ENCODE data around the gene CDK19. TPM values are rescaled to one million over a fixed set of nuclear protein-coding genes. Genes with fewer than 3 reads are reported as not detected.

The CDK19 gene
- total RNA-seq, 2 experiments from 2014 or later, result 21.6 to 26.2 TPM

DNA sequence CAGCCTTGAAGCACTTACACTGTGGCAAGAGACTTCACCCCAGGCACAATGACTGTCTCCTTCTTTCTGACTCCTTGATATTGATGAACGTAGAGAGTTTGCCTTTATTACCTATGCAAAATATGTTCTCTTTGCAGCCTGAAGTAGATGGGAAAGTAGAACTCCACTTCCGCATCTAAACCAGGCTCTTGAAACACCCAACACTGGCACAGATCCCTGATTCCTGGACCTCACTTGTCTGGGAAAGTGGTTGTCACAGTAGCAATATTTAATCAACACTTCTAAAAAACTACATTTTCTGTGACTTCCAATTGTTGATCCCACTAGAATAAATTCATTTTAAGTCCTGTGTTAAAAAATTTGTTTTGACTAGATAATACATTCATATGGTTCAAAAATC lies 143.1 kb downstream of the CDK19 start:
- no peak overlapping the region for H3K27ac Mint-ChIP-seq
- no peaks in the 10 kb centered on the region for H3K4me1 Mint-ChIP-seq (ENCODE audit: low read depth)
- H3K36me3 Mint-ChIP-seq (ENCODE audit: low read depth), result no peaks in the 10 kb centered on the region
- ATAC-seq (no peak), DNase-seq (no peak)
- no peak overlapping the region for H3K4me3 Mint-ChIP-seq
- ChIA-PET POLR2A (no interaction called here), CTCF (no interaction called here)
- no peaks in the 10 kb centered on the region for H3K9me3 Mint-ChIP-seq (ENCODE audit: insufficient read depth)
- no peaks in the 10 kb centered on the region for H3K27me3 Mint-ChIP-seq (ENCODE audit: low read depth)

DNA sequence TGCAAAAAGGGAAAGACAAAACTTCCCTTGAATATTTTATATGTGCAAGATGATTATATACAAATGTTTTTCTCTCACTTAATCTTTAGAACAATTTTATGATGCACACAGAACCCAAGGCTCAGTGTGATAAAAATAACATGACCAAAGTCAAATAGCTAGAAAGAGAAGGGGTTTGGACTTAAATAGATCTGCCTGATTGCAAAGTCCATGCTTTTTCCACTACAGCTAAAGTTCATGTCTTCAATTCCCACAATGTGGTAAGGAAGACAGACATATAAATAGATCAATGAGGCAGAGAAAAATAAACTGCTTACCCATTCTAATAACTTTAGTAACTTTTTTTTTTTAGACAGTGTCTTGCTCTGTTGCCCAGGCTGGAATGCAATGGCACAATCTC lies 143.8 kb downstream of the CDK19 start:
- Mint-ChIP-seq H3K4me3 (no peak overlapping the region), H3K27me3 (ENCODE audit: low read depth) (no peaks in the 10 kb centered on the region), H3K27ac (no peak overlapping the region), H3K9me3 (ENCODE audit: insufficient read depth) (no peaks in the 10 kb centered on the region), H3K4me1 (ENCODE audit: low read depth) (no peaks in the 10 kb centered on the region), H3K36me3 (ENCODE audit: low read depth) (peaks cover 1% of the 10 kb centered on the region)
- no peak for DNase-seq
- ATAC-seq, result no peak
- POLR2A ChIA-PET, result no interaction called here
- CTCF ChIA-PET, result interaction anchor here (0.8 kb wide), 1 partner anchor 11 kb away, joined by 3 read pairs; no protein-coding TSS in a partner anchor

DNA sequence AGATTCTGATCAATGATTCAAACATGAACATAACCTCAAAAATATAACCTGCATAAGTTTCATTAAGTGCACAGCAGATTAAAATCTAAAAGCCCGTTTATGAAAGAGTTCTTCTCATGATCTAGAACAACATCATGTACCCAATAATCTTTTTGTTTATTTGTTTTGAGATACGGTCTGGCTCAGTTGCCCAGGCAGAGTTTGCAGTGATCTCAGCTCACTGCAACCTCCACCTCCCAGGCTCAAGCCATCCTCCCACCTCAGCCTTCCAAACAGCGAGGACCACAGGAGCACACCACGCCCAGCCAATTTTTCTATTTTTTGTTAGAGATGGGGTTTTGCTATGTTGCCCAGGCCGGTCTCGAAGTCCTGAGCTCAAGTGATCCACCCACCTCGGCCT lies 149.7 kb downstream of the CDK19 start:
- DNase-seq (no peak), ATAC-seq (no peak)
- Mint-ChIP-seq H3K4me3 (no peak overlapping the region), H3K9me3 (ENCODE audit: insufficient read depth) (no peaks in the 10 kb centered on the region), H3K36me3 (ENCODE audit: low read depth) (peaks cover 7% of the 10 kb centered on the region), H3K27ac (no peak overlapping the region), H3K27me3 (ENCODE audit: low read depth) (no peaks in the 10 kb centered on the region), H3K4me1 (ENCODE audit: low read depth) (no peaks in the 10 kb centered on the region)
- CTCF ChIA-PET, result interaction anchor here (1.0 kb wide), 1 partner anchor 279 kb away, joined by 3 read pairs; no protein-coding TSS in a partner anchor
- POLR2A ChIA-PET, result no interaction called here

DNA sequence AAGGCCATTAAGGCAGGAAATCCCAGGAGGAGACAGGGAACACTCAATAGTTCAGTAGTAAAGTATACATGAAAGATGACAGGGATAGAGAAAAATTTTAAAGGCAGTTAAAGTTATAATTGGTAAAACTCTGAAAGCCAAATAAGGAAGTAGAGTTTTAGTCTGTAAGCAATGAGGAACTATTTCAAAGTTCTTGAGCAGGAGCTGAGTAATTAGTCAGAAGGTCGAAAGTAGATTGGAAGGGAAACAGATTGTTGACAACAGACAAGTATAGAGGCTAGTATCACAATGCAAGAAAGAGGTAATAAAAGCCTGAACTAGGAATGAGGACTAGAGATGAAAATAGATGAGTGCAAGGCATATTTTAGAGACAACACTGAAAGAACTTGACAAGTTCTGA lies 150.3 kb downstream of the CDK19 start:
- Mint-ChIP-seq H3K36me3 (ENCODE audit: low read depth) (peaks cover 8% of the 10 kb centered on the region), H3K4me3 (no peak overlapping the region), H3K9me3 (ENCODE audit: insufficient read depth) (no peaks in the 10 kb centered on the region), H3K4me1 (ENCODE audit: low read depth) (no peaks in the 10 kb centered on the region), H3K27ac (no peak overlapping the region), H3K27me3 (ENCODE audit: low read depth) (no peaks in the 10 kb centered on the region)
- DNase-seq (no peak), ATAC-seq (no peak)
- POLR2A ChIA-PET, result no interaction called here
- CTCF ChIA-PET, result interaction anchor here (1.0 kb wide), 1 partner anchor 279 kb away, joined by 3 read pairs; no protein-coding TSS in a partner anchor

DNA sequence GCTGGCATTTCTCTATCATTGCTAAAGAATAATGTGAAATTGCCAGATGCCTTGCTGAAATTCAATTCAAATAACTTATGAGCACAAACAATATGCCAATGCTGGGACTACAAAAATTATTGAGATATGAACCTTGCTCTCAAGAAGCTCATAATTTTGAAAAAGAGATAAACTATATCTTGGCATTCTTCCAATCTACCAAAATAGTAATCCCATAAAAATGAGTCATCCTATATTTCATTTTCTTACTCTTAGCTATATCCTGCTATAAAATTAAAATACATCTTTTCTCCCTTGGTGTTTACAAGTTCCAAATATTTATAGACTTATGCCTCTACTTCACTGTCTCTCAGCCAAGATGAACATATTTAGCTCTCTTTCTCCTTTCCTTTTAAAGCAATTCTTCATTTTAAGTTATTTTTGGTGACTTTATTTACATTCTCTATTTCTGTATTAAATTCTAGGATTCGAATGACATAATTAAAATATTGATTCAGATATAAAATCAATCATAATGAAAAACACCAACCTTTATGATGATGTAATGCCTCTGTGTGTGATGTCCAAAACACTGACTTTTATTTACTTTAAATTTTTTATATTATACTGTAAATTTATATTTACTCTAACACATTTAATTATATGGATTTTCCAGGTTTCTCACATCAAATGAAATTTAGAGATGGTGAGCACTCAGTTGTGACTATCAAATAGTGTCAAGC lies 152.6 kb downstream of the CDK19 start:
- ATAC-seq (no peak), DNase-seq (no peak)
- Mint-ChIP-seq H3K27ac (no peak overlapping the region), H3K36me3 (ENCODE audit: low read depth) (peaks cover 10% of the 10 kb centered on the region), H3K4me1 (ENCODE audit: low read depth) (no peaks in the 10 kb centered on the region), H3K27me3 (ENCODE audit: low read depth) (no peaks in the 10 kb centered on the region), H3K4me3 (no peak overlapping the region), H3K9me3 (ENCODE audit: insufficient read depth) (no peaks in the 10 kb centered on the region)
- ChIA-PET CTCF (interaction anchor here (2.3 kb wide), 1 partner anchor 10 kb away, joined by 4 read pairs; no protein-coding TSS in a partner anchor), POLR2A (no interaction called here)

DNA sequence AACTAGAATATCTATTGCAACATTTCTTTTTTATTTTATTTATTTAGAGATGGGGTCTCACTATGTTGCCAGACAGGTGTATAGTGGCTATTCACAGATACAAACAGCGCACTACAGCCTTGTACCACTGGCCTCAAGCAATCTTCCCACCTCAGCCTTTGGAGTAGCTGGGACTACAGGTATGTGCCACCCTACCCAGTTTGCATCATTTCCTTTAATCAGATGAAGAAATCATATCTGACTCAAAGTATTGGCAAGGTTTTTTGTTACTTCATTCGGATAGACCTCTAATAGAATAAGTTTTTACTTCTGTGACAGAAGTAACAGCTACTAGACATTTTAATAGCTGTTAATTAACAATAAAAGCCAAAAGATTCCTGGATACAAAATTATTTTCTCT lies 153.9 kb downstream of the CDK19 start:
- H3K27me3 Mint-ChIP-seq (ENCODE audit: low read depth), result no peaks in the 10 kb centered on the region
- H3K4me1 Mint-ChIP-seq (ENCODE audit: low read depth), result no peaks in the 10 kb centered on the region
- DNase-seq, result no peak
- CTCF ChIA-PET, result interaction anchor here (2.3 kb wide), 1 partner anchor 9 kb away, joined by 4 read pairs; no protein-coding TSS in a partner anchor
- H3K9me3 Mint-ChIP-seq (ENCODE audit: insufficient read depth), result no peaks in the 10 kb centered on the region
- no peak overlapping the region for H3K27ac Mint-ChIP-seq
- no peak for ATAC-seq
- POLR2A ChIA-PET, result no interaction called here
- H3K36me3 Mint-ChIP-seq (ENCODE audit: low read depth), result peaks cover 9% of the 10 kb centered on the region
- H3K4me3 Mint-ChIP-seq, result no peak overlapping the region

DNA sequence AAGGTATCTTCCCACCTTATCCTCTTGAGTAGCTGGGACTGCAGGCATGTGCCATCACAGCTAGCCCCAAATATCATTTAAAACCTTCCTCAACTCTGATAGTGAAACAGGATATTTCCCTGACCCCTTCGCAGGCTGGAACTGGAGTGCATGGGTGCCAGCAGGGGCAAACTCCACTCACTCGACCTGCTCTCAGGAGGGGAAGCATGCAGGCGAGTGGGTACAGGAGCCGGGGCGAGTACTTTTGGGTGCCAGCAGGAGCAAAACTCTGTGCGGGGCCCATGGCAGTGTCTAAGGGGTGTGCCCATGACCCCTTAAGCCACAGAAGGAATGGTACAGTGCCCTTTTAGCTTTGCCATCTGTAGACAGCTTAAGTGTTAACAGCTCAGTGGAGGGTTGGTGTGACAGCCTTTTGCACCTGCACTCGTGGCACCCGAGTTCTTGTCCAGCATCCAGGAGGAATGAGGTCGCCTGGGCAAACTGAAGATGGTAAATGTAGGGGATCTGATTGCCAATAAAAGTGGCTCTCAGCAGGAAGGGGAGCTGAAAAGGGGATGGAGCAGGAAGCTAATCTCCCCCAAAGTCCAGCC lies 155.1 kb downstream of the CDK19 start:
- peaks cover 9% of the 10 kb centered on the region for H3K36me3 Mint-ChIP-seq (ENCODE audit: low read depth)
- no peaks in the 10 kb centered on the region for H3K27me3 Mint-ChIP-seq (ENCODE audit: low read depth)
- H3K4me3 Mint-ChIP-seq, result no peak overlapping the region
- no peak overlapping the region for H3K27ac Mint-ChIP-seq
- ChIA-PET CTCF (interaction anchor here (1.8 kb wide), 1 partner anchor 22 kb away, joined by 8 read pairs; no protein-coding TSS in a partner anchor), POLR2A (no interaction called here)
- DNase-seq, result no peak
- H3K9me3 Mint-ChIP-seq (ENCODE audit: insufficient read depth), result no peaks in the 10 kb centered on the region
- no peaks in the 10 kb centered on the region for H3K4me1 Mint-ChIP-seq (ENCODE audit: low read depth)
- ATAC-seq, result no peak

DNA sequence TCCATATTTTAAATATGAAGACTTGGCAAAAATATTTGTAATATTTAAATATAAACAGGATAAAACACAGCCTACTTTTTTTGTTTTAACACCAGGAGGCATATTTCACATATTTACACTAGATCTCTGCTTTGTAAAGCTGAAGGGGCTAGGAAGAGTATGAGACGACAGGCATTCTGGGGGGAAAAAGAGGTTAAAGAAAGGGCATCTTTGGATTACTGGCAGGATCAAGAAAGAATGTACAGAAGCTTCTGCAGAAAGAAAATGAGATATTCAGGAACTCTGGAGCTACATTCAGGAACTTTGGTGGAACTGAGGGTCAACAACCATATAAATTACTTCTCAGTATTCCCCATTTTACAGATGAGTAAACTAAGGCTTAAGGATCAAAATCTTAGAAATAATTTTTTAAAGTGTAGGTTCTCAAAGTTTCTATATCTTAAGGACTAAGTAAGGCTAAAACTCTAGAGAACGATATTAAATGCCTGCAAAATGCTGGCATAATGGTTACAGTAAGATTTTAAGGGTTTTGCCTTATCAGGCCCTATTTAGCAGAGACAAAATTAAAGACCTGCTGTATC lies 156.5 kb downstream of the CDK19 start:
- Mint-ChIP-seq H3K4me1 (ENCODE audit: low read depth) (no peaks in the 10 kb centered on the region), H3K4me3 (no peak overlapping the region), H3K27ac (no peak overlapping the region), H3K9me3 (ENCODE audit: insufficient read depth) (no peaks in the 10 kb centered on the region), H3K36me3 (ENCODE audit: low read depth) (peaks cover 7% of the 10 kb centered on the region), H3K27me3 (ENCODE audit: low read depth) (no peaks in the 10 kb centered on the region)
- DNase-seq (no peak), ATAC-seq (no peak)
- ChIA-PET CTCF (interaction anchor here (1.1 to 1.8 kb wide), 3 partner anchors 16 to 220 kb away, joined by 3 to 8 read pairs (median 4); no protein-coding TSS in a partner anchor), POLR2A (no interaction called here)

DNA sequence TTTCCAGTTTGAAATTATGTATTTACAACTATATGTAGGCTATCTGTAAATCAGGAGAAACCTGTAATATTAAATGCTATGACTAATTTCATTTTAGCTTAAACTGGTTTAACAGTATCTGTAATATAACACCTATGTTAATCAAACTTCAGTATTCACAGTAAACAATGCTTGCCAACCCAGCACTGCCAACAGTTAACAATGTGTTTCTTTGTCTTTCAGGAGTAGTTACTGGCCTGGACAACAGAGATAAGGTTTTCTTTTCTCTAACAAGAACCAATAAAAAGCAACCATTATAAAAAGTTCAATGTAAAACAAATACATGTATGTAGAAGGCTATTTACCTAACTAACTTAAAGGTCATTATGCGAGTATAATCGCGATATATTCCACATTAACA lies 158.8 kb downstream of the CDK19 start:
- no peaks in the 10 kb centered on the region for H3K27me3 Mint-ChIP-seq (ENCODE audit: low read depth)
- ATAC-seq (no peak), DNase-seq (no peak)
- CTCF ChIA-PET, result interaction anchor here (1.1 kb wide), 1 partner anchor 23 kb away, joined by 3 read pairs; no protein-coding TSS in a partner anchor
- H3K36me3 Mint-ChIP-seq (ENCODE audit: low read depth), result peaks cover 7% of the 10 kb centered on the region
- H3K27ac Mint-ChIP-seq, result no peak overlapping the region
- no peaks in the 10 kb centered on the region for H3K9me3 Mint-ChIP-seq (ENCODE audit: insufficient read depth)
- peaks cover 1% of the 10 kb centered on the region for H3K4me1 Mint-ChIP-seq (ENCODE audit: low read depth)
- POLR2A ChIA-PET, result no interaction called here
- no peak overlapping the region for H3K4me3 Mint-ChIP-seq

DNA sequence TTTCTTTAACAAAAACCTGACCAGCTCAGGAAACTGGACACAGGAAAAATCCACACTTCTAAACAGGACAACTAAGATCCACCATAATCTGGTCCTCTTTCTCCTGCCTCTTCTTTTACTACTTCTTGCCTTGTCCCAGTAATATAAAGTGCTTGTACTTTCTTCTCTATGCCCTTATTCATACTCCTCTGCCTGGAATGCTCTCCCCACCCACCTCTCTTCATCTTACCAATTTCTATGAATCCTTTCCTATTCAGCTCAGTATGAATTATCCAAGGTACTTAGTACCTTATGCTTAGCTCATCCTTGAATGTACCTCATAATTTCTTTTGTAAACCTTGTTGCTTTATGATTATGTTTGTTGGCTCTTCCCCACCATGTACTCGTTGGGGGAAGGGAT lies 159.4 kb downstream of the CDK19 start:
- Mint-ChIP-seq H3K27me3 (ENCODE audit: low read depth) (no peaks in the 10 kb centered on the region), H3K27ac (no peak overlapping the region)
- no peak for ATAC-seq

DNA sequence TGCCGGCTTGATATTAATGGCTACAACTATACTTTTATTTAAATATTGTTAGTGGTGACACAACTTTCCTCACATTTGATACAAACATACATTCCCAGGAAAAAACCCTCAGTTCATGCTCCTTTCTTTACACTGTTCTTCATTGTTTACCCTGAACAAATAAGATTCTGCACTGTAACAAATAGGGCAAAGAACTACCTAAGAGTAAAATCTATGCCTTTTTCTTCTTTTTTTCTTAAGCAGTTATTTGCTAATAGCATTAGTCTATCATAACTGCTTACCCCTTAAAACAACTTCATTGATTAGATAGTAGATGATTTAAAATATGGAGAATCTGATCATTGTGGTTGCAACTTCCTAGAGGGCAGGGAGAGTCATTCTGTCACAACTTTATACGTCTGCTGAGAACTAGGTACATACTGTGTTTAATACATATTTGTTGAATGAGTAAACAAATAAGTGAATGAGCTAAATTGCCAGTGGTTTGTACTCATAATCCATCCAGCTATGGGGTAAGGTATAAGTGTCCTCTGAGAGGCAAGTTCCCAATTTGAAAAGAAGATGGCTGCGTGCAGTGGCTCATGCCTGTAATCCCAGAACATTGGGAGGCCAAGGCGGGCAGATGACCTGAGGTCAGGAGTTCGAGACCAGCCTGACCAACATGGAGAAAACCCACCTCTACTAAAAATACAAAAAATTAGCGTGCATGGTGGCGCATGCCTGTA lies 161.0 kb downstream of the CDK19 start:
- Mint-ChIP-seq H3K9me3 (ENCODE audit: insufficient read depth) (no peaks in the 10 kb centered on the region), H3K36me3 (ENCODE audit: low read depth) (no peaks in the 10 kb centered on the region), H3K27me3 (ENCODE audit: low read depth) (no peaks in the 10 kb centered on the region), H3K4me3 (no peak overlapping the region), H3K27ac (no peak overlapping the region), H3K4me1 (ENCODE audit: low read depth) (peaks cover 1% of the 10 kb centered on the region)
- CTCF ChIA-PET, result no interaction called here
- DNase-seq (no peak), ATAC-seq (no peak)
- POLR2A ChIA-PET, result no interaction called here

More for the DNA sequence above, 159.4 kb downstream of the CDK19 start:
- Mint-ChIP-seq H3K36me3 (ENCODE audit: low read depth) (peaks cover 5% of the 10 kb centered on the region), H3K4me1 (ENCODE audit: low read depth) (peaks cover 1% of the 10 kb centered on the region), H3K9me3 (ENCODE audit: insufficient read depth) (no peaks in the 10 kb centered on the region), H3K4me3 (no peak overlapping the region)
- ChIA-PET POLR2A (interaction anchor here (0.5 kb wide), 1 partner anchor 303 kb away, joined by 3 read pairs; the partner anchor contains the start of gene GTF3C6), CTCF (interaction anchor here (1.1 kb wide), 1 partner anchor 22 kb away, joined by 3 read pairs; no protein-coding TSS in a partner anchor)
- no peak for DNase-seq

Measured in activated CD8-positive, alpha-beta T cell treated with anti-CD3 and anti-CD28 coated beads, Interleukin-2, amount 10 ng/mL, durations not matched to agents 7 days and 5 days (primary cell).